Upper lobe of left lung (tissue), 6 donors: Measurements from ENCODE around the gene SLC6A19. TPM values are rescaled to one million over a fixed set of nuclear protein-coding genes. Genes with fewer than 3 reads are reported as not detected.

Source experiments
- ATAC-seq, 2 donors: fragments of 200-7000 bp; cut with Tn5 transposase; one replicate each; pipeline ENCODE4 v1.9.1; 2022; ENCODE audit warnings: mild to moderate bottlenecking in 2 of 2, moderate library complexity in 2 of 2; ENCODE audit not compliant: low FRiP score in 2 of 2
- DNase-seq, 2 donors: peaks; one replicate each; pipeline ENCODE4 v3.0.0-alpha.2; 2019 to 2020
- H3K27ac ChIP-seq, 4 donors: fragments of 200-600 bp; sonication (generic); one replicate each; pipeline ENCODE4 v1.5.1; 2016 to 2019
- H3K27me3 ChIP-seq, 4 donors: fragments of 200-600 bp; sonication (generic); one replicate each; pipeline ENCODE4 v1.5.1; 2017 to 2019
- H3K36me3 ChIP-seq, 4 donors: fragments of 200-600 bp; sonication (generic); one replicate each; pipeline ENCODE4 v1.5.1; 2016 to 2019
- H3K4me1 ChIP-seq, 4 donors: fragments of 200-600 bp; sonication (generic); one replicate each; pipeline ENCODE4 v1.5.1; 2018 to 2019
- H3K4me3 ChIP-seq, 4 donors: fragments of 200-600 bp; sonication (generic); one replicate each; pipeline ENCODE4 v1.5.1; 2017 to 2019; ENCODE audit warnings: mild to moderate bottlenecking in 2 of 4, moderate library complexity in 1 of 4
- H3K9me3 ChIP-seq, 4 donors: fragments of 200-600 bp; sonication (generic); one replicate each; pipeline ENCODE4 v1.5.1; 2018 to 2019
- CTCF ChIP-seq, 6 experiments: fragments of 450-650 bp in 4 of 6; fragments of 200-600 bp in 2 of 6; sonication (generic) in 2 of 6; IDR thresholded peaks; one replicate each; pipeline ENCODE4 v1.5.1; 2016 to 2019; ENCODE audit warnings: antibody characterized with exemption in 6 of 6
- EP300 ChIP-seq, 4 donors: sonication (generic); formaldehyde crosslinking; IDR thresholded peaks; one replicate each; pipeline ENCODE4 v1.5.1; 2017; ENCODE audit warnings: antibody characterized with exemption in 4 of 4, control low read depth in 2 of 4
- POLR2A ChIP-seq, 4 donors: fragments of 450-650 bp; IDR thresholded peaks; one replicate each; pipeline ENCODE4 v1.5.1; 2016 to 2017; ENCODE audit warnings: antibody characterized with exemption in 4 of 4, mild to moderate bottlenecking in 2 of 4
- POLR2AphosphoS5 ChIP-seq, 2 donors: sonication (generic); formaldehyde crosslinking; IDR thresholded peaks; one replicate each; pipeline ENCODE4 v1.5.1; 2017; ENCODE audit warnings: antibody characterized with exemption in 2 of 2
- WGBS, 2 donors: methylation state at CpG; one replicate each; pipeline ENCODE4 v1.1.5; 2017 to 2018; 5-methylcytosine and 5-hydroxymethylcytosine counted together
- total RNA-seq, 6 donors: library from RNA; depleted of rRNA in 4 of 6; stranded (reverse); fragments of >200 nt in 4 of 6; gene quantifications; one replicate each; pipeline versions ENCODE4 v1.1.0 to v1.2.1, GENCODE V29; 2016 to 2021
- donor health status: DM: no; HTN: no; CAD: no; lungs with moderate emphysema.
- donor health status: DM: no; HTN: yes; CAD: no; lungs with severe emphysema.

The SLC6A19 gene
- total RNA-seq, 6 donors from 2014 or later = 0.03 to 0.06 TPM; not detected in 4

GRCh38 chr5:1199649-1200494 is 1.5 kb upstream of the SLC6A19 start:
- H3K4me3 ChIP-seq = no peak overlapping the region
- no peak overlapping the region for H3K27ac ChIP-seq
- TF ChIP-seq POLR2AphosphoS5 (IDR thresholded peaks at IDR 0.05) (no peak), CTCF (IDR thresholded peaks at IDR 0.05) (no peak), EP300 (IDR thresholded peaks at IDR 0.05) (no peak), POLR2A (IDR thresholded peaks at IDR 0.05) (no peak)
- H3K4me1 ChIP-seq = peaks cover 0 to under 1% (median 0%) of the 10 kb centered on the region in 4 donors
- H3K27me3 ChIP-seq = no peaks in the 10 kb centered on the region
- ATAC-seq (no peak), DNase-seq (peak in 1 of 2 donors; percentile 66)
- 47 to 55% methylated on average over 17 to 23 of the region's 26 CpGs for WGBS, 2 donors
- H3K9me3 ChIP-seq = no peaks in the 10 kb centered on the region
- no peaks in the 10 kb centered on the region for H3K36me3 ChIP-seq

DNA sequence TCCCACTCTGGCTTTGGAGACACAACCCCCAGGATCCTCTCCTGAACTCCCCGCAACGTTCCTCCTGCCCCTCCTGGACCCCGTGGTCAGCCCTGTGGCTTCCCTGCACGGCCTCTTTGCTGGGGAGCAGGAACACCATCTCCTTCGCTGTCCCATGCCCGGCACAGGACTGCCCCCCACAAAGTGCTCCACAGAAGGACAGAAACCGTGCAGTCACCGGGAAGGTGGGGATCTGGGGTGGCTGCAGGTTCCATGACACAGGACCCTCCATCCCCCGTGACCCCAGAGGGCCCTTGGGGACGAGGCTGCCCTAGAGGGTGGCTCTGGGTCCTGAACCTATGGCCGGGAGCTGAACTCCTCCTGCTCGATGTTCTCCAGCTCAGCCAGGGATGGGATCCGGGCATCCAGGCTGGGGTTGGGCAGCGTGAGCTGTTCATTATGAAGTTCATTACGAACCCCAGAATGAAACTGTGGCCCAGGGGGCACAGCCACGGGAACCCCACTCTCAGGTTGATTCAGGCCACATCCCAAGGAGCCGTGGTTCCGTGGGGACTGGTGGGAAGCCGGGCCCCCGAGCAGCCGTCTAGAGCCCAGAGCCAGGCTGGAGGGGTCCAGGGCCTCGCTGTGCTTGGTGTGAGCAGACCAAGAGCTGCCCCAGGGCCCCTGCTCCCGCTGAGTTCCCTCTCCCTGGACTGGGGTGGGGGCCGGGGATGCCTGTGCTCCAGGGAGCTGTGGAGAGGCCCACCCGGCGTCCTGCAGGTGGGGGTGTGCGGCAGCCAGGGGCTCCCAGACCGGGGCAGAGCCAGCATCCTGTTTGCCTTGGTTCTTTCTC is 684 bp upstream of the SLC6A19 start:
- 63 to 84% methylated on average over 10 to 28 of the region's 28 CpGs for WGBS, 2 donors
- Histone ChIP-seq H3K4me3 (no peak overlapping the region), H3K27ac (no peak overlapping the region), H3K36me3 (no peaks in the 10 kb centered on the region), H3K27me3 (no peaks in the 10 kb centered on the region), H3K9me3 (no peaks in the 10 kb centered on the region), H3K4me1 (peaks cover 0 to 4% (median 0%) of the 10 kb centered on the region in 4 donors)
- TF ChIP-seq POLR2A (IDR thresholded peaks at IDR 0.05) (no peak), POLR2AphosphoS5 (IDR thresholded peaks at IDR 0.05) (no peak), CTCF (IDR thresholded peaks at IDR 0.05) (no peak), EP300 (IDR thresholded peaks at IDR 0.05) (no peak)
- DNase-seq (peak in 1 of 2 donors; percentile 67), ATAC-seq (no peak)

GRCh38 chr5:1202026-1202797 is 817 bp downstream of the SLC6A19 start:
- Histone ChIP-seq H3K27me3 (no peaks in the 10 kb centered on the region), H3K4me3 (no peak overlapping the region), H3K4me1 (peaks cover 0 to 4% (median 0%) of the 10 kb centered on the region in 4 donors), H3K36me3 (no peaks in the 10 kb centered on the region), H3K9me3 (no peaks in the 10 kb centered on the region), H3K27ac (no peak overlapping the region)
- ATAC-seq = no peak
- no peak for TF ChIP-seq CTCF (IDR thresholded peaks at IDR 0.05)
- no peak for TF ChIP-seq POLR2AphosphoS5 (IDR thresholded peaks at IDR 0.05)
- no peak for TF ChIP-seq POLR2A (IDR thresholded peaks at IDR 0.05)
- no peak for TF ChIP-seq EP300 (IDR thresholded peaks at IDR 0.05)
- DNase-seq = peak in 1 of 2 donors; percentile 77
- WGBS, 2 donors = 69 to 83% methylated on average over 6 to 21 of the region's 26 CpGs

DNA sequence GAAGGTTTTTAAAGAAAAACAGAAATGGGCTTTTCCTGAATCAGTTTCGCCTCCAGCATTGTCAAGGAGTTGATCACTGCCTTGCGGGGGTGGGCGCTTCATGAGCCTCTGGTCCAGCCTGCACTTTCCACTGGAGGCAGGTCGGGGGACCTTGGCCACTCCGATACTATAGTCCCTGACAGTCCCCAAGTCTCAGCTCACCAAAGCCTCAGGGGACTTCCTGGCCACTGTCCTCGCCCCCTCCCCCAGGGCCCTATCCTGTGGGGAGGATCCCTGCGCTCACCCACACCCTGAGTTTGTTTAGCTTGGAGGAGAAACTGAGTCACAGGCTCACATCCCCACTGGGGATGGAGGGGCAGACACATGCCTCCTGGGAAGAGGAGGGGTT is 1.4 kb downstream of the SLC6A19 start:
- 77 to 100% methylated on average over 3 to 7 of the region's 7 CpGs for WGBS, 2 donors
- DNase-seq (no peak), ATAC-seq (no peak)
- Histone ChIP-seq H3K4me1 (peaks cover 0 to 4% (median 0%) of the 10 kb centered on the region in 4 donors), H3K27me3 (no peaks in the 10 kb centered on the region), H3K27ac (no peak overlapping the region), H3K36me3 (no peaks in the 10 kb centered on the region), H3K4me3 (no peak overlapping the region), H3K9me3 (no peaks in the 10 kb centered on the region)
- TF ChIP-seq POLR2AphosphoS5 (IDR thresholded peaks at IDR 0.05) = no peak
